NCI-H524 (cell line): ENCODE measurements around the gene DPPA2.
"Not testable (repeated sequence)": the region's sequence is repeated elsewhere in the genome, so short reads cannot be mapped to it uniquely, and the experiment has no call there.

Experiments used
- DNase-seq, 2 experiments: peaks; one replicate each; lab custom pipeline; 2025; lab: John Stamatoyannopoulos, UW

Gene DPPA2, protein sequence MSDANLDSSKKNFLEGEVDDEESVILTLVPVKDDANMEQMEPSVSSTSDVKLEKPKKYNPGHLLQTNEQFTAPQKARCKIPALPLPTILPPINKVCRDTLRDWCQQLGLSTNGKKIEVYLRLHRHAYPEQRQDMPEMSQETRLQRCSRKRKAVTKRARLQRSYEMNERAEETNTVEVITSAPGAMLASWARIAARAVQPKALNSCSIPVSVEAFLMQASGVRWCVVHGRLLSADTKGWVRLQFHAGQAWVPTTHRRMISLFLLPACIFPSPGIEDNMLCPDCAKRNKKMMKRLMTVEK

DNA sequence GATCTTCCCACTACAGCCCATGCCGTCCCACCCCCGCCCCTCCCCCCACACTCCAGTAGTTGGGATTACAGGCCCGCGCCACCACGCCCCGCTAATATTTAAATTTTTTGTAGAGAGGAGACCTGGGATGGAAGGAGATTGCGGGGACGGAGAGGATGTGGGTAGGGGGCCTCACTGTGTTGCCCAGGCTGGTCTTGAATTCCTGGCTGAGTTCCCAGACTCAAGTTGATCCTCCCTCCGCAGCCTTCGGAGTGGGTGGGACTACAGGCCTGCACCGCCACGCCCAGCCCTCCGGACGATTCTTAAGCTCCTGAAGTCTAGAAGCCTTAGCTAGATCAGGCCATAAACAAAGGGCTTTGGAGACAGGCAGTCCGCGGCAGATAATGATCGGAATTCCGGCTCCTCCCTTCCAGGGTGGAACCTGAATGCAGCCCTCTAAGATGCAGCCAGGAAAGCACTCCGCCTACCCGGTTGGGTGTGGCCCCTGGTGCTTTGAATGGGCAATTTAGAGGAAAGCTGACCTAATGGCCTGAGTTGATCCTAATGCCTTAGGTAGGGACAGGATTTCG, at the start of gene DPPA2:
Gene DPPA2, minus strand, starts transcription at position 356 of the 569 bp plus-strand sequence. CDS start 1,975 bp downstream, outside the sequence.
- no peak for DNase-seq

DNA sequence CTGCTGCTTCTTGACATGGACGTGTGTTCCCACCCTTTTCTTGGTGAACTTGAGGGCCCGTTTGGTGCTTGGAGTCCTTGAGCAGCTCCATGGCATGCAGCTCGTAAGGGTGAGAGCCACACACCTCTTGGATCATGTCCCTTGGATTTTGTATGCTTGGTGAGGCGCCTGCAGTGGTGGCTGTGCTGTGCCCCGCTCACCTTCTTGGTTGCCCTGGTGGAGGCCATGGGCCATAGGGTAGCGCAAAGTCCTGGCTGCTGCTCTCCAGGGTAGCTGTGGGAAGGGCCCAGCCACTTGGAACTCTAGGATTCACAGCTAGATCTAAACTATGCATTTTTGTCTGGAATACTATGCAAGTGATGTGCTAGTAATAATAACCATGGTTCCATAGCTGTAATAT, 47.8 kb upstream of the DPPA2 start:
- no peak for DNase-seq

DNA sequence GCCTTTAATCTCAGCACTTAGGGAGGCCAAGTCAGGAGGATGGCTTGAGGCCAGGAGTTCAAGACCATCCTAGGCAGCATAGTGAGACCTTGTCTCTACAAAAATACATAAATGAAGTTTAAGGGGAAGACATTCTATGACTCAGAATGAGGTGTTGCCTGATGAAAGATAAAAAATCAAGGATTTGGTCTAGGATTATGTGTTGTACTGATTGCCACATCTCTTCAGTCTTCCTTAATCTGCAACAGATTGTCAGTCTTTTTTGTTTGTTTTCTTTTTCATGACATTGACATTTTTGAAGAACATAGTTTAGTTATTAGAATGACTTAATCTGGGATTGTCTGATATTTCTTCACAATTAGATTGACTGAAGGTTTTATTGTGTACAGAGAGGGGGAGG, 47.3 kb upstream of the DPPA2 start:
- no peak for DNase-seq

DNA sequence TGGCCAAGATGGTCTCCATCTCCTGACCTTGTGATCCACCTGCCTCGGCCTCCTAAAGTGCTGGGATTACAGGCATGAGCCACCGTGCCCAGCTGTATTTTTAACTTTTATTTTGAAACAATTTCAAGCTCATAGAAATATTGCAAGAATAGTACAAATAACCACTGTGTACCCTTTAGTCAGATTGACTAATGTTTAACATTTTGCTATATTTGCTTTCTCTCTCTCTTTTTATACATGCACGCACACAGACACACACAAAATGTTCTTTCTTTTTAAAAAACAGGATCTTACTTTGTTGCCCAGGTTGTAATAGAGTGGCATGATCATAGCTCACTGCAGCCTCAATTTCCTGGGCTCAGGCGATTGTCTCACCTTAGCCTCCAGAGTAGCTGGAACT, 46.5 kb upstream of the DPPA2 start:
- DNase-seq = no peak

DNA sequence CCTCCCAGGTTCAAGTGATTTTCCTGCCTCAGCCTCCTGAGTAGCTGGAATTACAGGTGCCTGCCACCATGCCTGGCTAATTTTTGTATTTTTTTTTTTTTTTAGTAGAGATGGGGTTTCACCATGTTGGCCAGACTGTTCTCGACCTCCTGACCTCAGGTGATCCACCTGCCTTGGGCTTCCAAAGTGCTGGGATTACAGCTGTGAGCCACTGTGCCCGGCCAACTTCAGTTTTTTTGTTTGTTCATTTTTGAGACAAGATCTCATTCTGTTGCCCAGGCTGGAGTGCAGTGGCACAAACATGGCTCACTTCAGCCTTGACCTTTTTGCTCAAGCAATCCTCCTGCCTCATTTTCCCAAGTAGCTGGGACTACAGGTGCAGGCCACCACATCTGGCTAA, 42.5 kb upstream of the DPPA2 start:
- DNase-seq = not testable (repeated sequence)

DNA sequence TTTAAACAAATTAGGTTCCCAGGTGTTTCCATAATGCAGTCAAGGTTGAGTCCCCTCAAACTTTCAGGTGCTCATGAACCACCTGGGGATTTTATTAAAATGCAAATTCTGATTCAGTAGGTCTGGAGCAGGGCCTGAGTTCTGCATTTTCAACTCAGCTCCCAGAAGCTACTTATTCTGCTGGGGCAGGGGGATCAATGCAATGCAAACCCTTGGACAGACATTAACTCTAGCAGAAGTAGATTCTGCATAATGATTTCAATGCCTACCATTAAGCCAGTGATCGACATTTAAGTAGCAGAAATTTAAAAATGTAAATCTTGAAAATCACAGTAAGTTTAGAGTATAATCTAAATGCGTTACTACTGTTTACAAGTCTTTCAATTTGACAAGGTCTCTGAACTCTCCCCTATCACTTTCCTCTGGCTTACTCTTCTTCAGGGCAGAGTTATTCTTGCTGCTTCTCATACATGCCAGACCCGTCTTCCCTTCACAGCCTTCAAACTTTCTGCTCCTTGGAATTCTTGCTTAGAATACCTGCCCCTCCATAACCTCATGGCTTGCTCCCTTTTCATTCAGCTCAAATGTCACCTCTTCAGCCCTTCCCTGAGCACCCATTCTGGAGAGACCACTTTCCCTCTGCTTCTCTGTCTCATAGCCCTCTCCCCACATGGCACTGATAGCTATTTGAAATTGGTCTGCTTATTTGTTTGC, 40.3 kb upstream of the DPPA2 start:
- DNase-seq = no peak

DNA sequence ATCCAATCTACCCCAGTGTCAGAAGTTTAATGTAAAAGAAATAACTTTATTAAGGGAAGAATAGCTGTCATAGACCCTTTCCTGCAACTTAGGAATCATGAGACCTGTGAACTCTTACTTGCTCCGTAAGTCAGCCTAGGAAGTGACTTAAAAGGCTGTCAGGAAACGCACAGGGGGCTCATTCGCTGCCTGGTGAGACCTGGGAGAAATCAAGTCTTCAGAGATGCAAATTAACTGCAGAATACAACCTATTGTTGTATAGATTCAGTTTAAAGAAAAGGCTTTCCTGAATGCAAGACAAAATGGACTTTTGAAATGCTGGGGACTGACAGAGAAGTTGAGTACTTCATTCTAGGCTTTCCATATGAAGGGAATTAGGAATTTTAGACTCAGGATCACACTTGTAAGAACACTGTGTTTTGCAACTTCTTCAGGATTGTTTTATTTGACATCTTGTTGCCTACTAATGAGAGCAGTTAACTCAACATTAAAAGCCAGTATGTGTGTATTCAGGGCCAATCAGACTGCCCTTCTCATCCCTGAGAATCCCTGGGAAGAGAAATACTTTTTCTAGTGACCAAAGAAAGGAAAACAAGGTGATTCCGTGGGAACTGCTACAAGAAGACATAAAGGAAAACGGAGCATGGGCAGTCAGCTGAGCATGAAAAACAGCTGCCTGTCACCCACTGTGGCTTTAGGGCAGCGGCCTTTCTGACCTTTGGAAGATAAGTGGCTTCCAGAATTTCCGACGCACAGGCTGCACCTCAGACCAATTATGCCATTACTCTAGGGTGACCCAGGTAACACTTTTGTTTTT, 39.5 kb upstream of the DPPA2 start:
- no peak for DNase-seq

DNA sequence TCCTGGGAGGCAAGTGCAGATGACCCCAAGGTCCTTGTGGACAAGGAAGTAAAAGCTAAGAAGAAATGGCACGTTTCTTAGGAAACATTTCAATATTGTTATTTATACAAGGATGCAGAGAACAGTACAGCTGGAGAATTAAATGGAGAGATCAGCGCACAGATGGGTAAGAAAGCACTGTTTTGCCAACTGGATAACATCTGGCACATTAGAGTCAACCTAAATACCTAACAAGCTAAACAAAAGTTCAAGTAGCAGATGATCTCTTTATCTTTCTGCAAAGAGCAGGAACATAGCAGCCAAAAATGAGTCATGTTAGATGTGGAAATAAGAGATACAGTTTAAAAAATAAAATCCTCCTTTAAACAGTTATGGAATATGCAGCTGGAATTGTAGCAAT, 36.7 kb upstream of the DPPA2 start:
- DNase-seq = peak; percentile 44 to 84

DNA sequence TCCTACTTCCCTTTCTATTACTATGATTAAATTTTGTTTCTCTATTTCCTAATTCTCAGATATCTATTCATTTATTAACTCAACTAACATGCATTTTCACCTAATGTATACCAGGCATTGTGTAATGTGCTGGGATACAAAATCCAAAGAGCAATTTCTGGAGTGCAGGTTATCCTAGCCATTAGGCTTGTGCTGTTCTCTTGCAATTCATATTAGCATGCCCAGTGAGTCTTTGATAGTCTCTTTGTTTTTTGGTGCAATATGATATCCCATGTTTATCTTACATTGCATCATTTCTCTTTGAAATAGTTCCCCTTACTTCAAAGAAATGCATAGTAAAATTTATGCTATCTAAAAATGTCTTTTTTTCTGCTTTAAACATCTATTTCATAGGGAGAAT, 34.9 kb upstream of the DPPA2 start:
- no peak for DNase-seq

DNA sequence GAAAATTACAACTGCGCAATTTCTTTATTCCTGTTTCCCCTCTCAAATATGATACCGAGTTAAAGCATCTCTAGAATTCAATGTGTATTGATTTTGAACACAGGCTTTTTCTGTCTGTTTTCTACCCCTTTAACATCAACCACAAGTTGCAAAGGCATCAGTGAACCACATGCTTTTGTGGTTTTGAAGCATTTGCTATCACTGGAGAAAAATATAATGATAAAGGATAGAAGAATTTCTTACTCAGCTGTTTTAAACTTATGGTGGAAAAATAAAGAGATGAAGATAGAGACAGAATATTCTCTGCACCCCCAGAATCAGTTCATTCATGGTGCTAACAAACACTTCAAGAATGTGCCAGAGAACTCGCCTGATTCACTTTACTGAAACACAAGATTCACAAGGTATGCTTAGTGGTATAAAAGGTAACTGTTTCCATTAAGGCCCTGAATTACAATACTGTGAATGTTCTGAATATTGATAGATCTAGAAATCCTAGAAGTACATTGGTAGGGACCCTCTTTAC, 30.5 kb upstream of the DPPA2 start:
- DNase-seq = no peak

DNA sequence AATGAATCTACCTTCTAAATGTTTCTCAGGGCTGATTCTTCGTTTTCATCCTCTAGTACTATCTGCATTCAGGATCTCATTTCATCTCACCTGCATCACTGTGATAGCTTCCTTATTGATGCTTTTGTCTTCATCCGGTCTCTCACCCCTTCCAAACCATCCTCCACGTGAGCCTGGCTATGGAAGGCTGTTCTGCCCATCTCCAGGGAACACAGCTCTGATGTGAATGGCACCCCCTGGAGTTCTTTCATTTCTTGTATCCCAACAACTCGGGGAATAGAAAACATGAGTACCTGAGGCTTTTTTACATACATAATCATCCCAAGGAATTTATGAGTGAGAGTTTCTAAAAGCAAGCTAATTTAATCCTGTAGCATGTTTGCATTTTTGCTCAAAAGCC, 29.8 kb upstream of the DPPA2 start:
- DNase-seq = no peak

DNA sequence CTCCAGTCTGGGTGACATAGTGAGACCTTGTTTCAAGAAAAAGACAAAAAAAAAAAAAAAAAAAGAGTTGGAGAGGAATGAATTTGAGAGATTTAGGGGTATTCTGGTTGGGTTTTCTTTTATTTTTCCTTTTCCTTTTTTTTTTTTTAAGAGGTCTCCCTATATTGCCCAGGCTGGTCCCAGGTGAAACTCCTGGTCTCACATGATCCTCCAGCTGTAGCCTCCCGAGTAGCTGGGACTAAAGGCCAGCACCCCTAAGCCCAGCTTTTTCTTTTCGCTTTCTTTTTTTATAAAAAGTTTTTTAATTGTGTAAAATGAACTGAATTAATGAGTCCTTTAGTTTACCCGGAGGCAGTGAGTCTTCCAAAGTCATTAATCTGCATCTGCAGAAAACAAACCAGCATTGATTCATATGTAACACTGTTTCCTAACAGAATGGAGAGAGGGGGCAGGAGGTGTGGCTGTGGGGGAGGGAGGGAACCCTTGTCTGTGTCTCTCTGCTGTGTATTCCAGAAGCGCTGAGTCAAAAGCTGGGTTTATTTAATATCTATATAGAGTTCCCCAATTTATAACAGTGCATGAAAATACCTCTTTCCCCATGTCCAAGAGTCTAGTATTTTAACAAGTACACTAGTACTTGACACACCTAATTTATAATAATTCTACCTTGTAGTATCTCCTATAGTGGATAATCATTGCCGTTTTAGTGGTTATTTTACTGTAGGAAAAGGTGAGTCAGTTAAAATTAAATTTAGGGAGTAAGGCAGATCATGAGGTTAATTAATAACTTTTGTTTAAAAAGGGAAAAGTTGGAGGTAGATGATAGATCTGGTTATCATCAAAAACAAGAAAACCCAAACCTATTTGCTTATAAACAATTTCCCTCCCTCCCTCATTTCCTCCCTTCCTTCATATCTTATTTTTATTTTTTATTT, 23.7 kb upstream of the DPPA2 start:
- DNase-seq = no peak

DNA sequence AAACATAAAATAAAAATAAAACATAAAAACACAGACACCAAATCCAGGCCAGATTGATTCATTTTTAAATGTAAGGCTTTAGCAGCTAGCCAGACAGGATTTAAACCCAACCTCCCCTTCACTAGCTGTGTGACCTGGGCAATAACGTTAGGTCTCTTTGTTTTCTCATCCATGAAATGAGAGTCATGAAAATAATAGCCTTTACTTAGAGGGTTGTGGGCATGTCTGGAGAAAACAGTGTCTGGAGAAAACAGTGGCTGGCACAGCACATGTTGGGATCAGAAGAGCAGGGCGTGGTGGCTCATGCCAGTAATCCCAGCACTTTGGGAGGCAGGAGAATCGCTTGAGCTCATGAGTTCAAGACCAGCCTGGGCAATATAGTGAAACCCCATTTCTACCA, 22.9 kb upstream of the DPPA2 start:
- no peak for DNase-seq

DNA sequence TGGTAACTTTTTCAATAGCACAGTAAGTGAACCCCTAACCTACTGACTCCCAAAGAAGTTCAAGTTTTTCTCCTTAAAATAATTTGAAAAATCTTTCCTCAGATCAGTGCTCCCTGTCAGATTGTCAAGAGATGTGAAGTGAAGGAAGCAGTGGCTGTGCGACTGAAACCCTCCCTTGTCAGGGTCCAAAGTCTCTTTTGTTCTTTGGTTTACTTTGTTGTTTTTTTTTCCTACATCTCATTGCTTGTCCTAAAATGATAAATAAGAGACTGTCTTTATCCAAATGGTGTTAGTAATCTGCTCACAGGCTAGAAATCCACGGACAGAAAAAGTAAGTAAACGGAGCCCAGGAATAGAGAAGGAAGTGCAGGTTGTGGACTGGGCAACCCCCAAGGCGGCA, 22.0 kb upstream of the DPPA2 start:
- DNase-seq = no peak

DNA sequence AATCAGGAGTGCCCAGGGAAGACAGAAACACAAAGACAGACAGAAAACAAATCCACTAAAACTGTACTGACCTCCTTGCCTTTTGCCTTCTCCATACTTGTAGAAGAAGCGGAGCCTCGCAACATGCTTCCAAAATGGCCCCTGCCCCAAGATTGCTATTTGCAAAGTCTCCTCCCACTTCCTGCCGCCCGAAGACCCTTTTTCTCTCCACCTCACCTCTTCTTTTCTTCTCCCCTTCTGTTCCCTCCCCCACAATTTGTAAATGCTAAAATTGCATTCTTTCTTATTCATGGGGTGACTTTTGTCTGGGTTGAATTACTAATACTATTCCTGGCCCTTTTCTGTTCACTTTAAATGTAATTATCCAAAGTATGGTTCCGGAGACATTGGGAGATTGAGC, 21.1 kb upstream of the DPPA2 start, which contains the start of gene DPPA4:
Gene DPPA4, minus strand, starts transcription at position 154 of the 400 bp plus-strand sequence. Its CDS starts 29 bp downstream, at position 125.
- no peak for DNase-seq

DNA sequence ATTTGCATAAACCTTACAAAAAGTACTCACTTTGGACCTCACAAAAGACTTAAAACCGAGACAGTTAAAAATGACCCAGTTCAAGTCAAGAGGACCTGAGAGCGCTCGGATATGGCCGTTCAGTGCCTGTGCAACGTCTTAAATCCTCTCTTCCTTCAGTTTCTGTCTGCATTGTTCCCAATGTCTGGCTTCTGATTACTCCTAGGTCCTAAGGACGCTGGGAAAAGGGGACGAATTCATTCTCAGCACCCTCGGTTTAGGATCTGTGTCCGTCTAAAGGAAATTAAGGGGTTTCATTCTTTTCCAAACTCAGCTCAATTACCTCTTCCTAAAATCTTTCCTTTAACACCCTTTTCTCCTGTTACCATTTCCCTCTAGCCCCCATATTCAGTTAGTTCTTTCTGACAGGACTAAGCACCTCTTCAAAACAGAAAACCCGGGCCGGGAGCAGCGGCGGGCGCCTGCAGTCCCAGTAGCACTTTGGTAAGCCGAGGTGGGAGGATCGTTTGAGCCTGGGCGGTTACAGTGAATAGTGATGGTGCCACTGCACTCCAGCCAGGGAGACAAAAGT, 20.1 kb upstream of the DPPA2 start:
- DNase-seq = no peak

DNA sequence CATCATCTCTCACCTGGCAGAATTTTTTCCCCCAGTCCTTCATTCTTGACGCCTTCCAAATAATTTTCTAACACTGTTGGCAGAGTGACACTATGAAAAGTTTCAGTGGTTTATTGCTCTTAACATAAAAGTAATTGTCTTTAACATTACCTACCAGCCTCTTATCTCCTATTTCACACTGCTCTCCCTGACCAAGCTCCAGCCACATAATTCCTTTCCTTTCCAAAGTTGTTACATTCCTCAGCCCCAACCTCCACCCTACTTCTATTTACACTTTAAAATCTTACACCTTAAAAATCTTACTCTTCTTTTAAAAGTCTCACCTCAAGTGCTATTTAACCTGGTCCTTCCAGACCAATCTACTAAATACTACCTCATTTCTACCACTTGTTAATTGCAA, 18.3 kb upstream of the DPPA2 start:
- DNase-seq = no peak

DNA sequence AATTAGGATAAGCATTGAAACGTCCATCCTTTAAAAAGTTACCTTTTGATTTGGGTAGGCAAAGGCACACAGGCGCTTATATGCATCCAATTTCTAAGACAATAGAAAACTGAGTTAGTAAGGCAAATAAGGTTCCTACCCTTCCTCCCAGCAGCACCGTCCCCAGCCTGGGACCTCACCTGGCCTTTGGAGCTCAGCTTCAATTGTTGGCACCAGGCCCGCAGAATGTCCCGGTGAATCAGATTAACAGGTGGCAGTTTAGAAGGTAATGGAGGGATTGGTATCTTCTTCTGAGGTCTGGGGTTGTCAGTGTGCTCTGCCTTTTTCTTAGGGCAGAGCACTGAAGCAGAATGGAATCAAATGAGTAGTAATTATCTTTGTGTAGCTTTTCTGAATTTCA, 15.4 kb upstream of the DPPA2 start:
- no peak for DNase-seq

DNA sequence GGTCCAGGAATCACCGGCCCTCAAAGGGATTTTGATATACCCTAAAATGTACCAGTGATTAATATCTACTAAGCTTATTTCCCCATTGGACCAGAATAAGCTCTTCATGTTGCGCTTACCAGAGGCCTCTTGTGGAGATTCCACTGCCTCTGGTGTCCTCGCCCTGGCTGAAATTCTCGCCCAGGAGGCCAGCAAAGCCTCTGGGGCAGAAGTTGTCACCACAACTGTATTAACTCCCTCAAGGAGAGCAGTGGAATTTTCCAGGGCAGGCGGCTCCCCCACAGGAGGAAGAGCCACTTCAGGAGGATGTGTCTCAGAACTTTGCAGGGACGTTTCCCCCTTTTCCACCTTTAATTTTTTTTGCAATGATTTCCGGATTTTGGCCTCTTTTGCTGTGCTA, 14.1 kb upstream of the DPPA2 start:
- no peak for DNase-seq

DNA sequence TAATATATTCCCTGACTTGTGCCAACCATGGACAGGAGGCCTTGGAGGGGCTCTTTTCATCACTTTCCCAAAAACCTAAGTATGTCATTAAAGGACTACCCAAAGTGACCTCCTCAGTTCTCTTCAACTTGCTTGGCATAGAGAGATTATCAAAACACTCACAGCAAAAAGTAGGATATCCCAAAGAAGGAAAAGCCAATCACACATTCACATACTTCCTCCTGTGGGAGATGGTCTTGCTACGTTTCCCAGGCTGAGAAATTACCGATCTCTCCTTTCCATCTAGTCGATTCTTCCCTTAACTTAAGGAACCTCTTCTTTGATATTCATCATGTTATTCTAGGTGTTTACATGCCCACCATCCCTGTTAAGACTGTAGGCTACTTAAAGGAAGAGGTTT, 11.9 kb upstream of the DPPA2 start:
- DNase-seq = no peak

DNA sequence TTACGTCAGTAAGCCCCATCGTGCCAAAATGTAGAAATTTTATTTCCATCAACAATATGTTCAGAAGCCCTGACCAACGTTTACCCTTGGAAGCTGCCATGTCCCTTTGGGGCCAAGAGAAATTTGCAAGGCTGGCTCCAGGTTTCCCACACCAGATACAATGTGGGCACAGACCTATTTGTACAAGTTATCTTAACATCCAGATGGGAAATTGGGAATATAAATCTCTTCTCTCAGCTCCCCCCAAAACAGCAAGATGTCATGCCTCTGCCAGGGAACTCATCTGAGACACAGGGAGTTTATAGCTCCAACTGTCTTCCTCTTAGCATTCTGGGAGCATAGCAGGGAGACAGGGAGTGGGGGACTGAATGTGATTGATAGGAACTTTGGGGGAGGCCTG, 9.3 kb upstream of the DPPA2 start:
- DNase-seq = no peak
